AG04449 (cell line): ENCODE results near the gene CTDP1.

Source experiments
- CTCF ChIA-PET: fragments of 350-600 bp; formaldehyde crosslinking; extraction: SDS; loops from one replicate; lab custom pipeline; 2021; ENCODE audit warnings: antibody characterized with exemption; lab: Yijun Ruan, JAX
- POLR2A ChIA-PET: fragments of 400-600, 350-600 bp; formaldehyde crosslinking; extraction: SDS; loops from one replicate; lab custom pipeline; 2020; ENCODE audit warnings: antibody characterized with exemption, inconsistent platforms; lab: Yijun Ruan, JAX
- DNase-seq: peaks from one replicate; pipeline ENCODE4 v3.0.0-alpha.2; 2010; ENCODE audit warnings: low read depth, low spot score
- H3K4me3 ChIP-seq: 2 replicates; pipeline ENCODE4 v1.5.1; 2011; ENCODE audit warnings: low read depth, mild to moderate bottlenecking, control low read depth, low read length
- TF ChIP-seq, protein P1 (sequence below): IDR thresholded peaks from one replicate; pipeline ENCODE4 v1.5.1; 2011; ENCODE audit warnings: mild to moderate bottlenecking, moderate library complexity, low read length, control low read depth, inconsistent platforms; ENCODE audit not compliant: insufficient read depth; ENCODE audit errors: missing control alignments

Gene CTDP1

DNA sequence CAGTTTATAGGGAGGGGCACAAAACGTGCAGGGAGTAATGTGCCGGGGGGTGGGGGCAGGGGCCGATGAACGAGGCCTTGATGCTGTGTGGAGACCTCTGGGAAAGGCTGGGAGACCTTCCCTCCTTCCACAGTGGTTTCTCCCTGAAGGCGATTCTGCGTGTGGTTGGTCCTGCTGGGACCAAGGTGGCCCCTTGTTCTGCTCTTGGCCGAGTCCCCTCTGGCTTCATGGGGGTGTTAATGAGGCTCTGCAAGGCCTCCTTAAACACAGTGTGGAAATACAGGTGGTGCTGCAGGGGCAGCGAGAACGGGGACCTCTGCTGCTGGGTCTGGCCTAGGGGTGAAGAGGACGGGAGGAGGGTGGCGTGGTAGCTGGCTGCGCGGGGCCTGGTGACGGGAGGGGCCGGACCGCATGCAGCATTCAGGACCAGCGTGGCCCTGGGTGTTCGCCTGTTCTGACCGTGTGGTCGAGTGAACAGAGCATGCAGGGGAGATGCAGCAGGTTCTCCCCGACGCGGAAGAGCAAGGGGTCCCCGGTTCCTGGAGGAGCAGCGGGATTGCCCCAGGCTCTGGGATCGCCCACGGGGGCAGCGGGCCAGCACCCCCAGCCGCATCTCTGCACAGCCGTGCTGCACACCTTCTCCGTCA is 76.0 kb downstream of the CTDP1 start:
- TF ChIP-seq, protein P1, sequence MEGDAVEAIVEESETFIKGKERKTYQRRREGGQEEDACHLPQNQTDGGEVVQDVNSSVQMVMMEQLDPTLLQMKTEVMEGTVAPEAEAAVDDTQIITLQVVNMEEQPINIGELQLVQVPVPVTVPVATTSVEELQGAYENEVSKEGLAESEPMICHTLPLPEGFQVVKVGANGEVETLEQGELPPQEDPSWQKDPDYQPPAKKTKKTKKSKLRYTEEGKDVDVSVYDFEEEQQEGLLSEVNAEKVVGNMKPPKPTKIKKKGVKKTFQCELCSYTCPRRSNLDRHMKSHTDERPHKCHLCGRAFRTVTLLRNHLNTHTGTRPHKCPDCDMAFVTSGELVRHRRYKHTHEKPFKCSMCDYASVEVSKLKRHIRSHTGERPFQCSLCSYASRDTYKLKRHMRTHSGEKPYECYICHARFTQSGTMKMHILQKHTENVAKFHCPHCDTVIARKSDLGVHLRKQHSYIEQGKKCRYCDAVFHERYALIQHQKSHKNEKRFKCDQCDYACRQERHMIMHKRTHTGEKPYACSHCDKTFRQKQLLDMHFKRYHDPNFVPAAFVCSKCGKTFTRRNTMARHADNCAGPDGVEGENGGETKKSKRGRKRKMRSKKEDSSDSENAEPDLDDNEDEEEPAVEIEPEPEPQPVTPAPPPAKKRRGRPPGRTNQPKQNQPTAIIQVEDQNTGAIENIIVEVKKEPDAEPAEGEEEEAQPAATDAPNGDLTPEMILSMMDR, result no peak
- CTCF ChIA-PET, result no interaction called here
- POLR2A ChIA-PET, result no interaction called here
- DNase-seq, result no peak
- no peak overlapping the region for H3K4me3 ChIP-seq

DNA sequence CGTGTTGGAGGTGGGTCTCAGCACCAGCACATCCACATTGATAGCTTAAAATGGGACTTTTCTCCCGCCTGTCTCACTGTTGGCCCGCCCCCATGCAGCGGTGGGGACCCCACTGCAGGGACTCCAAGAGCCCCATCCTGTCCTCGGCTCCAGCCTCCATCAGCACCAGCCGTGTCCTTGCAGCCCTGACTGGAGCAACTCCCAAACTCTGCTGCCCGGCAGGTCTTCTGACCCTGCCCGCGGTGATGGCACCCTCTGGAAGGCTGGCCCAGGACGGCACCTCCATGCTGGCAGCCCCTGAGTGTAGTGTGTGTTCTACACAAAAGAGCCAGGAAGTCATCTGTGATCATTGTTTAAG is 76.5 kb downstream of the CTDP1 start:
- no peak overlapping the region for H3K4me3 ChIP-seq
- DNase-seq, result no peak
- CTCF ChIA-PET, result no interaction called here
- TF ChIP-seq, protein P1, result no peak
- POLR2A ChIA-PET, result no interaction called here

DNA sequence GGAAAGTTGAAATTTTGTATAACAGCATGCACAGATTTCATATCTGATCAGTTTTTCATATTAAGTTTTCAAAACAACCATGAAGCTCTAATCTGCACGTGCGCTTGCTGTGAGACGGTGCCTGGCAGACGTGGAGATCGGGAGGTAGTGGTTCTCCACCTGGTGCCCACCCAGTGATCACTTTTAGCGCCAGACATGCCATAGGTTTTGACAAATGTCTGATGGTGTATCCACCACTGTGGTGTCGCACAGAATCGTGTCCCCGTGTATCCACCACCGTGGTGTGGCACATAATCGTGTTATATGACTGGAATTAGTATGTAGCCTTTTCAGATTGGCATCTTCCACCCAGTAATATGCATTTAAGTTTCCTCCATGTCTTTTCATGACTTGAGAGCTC is 77.2 kb downstream of the CTDP1 start:
- ChIA-PET POLR2A (no interaction called here), CTCF (no interaction called here)
- no peak overlapping the region for H3K4me3 ChIP-seq
- TF ChIP-seq, protein P1, result no peak
- no peak for DNase-seq

DNA sequence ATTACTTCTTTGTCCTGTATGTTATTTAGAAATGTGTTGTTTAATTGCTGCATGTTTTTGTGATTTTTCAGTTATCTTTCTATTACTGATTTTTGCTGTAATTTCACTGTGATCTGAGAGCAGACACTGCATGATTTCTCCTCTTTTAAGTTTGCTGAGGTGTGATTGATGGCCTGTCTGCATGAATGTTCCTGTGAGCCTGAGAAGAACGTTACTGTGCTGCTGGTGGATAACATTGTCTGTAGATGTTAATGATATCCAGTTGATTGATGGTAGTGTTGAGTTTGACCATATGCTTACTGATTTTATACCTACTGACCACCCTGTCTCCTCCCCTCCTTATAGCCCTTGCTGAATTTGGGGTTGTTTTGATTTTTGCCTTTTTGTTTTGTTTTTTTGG is 80.7 kb downstream of the CTDP1 start:
- no peak for DNase-seq
- ChIA-PET POLR2A (no interaction called here), CTCF (no interaction called here)
- TF ChIP-seq, protein P1, result no peak
- no peak overlapping the region for H3K4me3 ChIP-seq

DNA sequence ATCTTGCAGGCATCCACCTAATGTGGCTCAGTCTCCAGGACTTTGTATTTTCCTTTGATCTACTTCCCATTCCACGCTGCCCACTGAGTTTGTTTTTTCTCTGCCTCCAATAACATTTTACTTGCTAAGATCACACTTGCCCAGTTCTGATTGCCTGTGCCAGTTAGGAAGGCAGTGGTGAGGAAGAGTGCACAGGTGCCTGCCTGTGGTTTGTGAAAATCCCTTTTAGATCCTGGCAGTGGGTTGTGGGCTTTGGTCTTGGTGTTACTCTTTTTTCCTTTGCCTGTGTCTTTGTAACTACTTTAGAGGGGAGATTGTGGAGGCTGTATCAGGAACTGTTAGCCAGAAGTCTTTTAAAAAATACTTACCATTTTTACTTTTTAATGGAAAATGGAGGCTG is 81.3 kb downstream of the CTDP1 start:
- POLR2A ChIA-PET, result no interaction called here
- DNase-seq, result no peak
- CTCF ChIA-PET, result no interaction called here
- no peak overlapping the region for H3K4me3 ChIP-seq
- TF ChIP-seq, protein P1, result no peak

DNA sequence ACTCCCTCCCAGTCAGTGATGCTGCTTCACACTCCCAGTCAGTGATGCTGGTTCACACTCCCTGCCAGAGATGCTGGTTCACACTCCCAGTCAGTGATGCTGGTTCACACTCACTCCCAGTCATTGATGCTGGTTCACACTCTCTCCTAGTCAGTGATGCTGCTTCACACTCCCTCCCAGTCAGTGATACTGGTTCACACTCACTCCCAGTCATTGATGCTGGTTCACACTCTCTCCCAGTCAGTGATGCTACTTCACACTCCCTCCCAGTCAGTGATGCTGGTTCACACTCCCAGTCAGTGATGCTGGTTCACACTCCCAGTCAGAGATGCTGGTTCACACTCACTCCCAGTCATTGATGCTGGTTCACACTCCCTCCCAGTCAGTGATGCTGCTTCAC is 83.8 kb downstream of the CTDP1 start:
- TF ChIP-seq, protein P1, result no peak
- CTCF ChIA-PET, result no interaction called here
- no peak for DNase-seq
- no peak overlapping the region for H3K4me3 ChIP-seq
- POLR2A ChIA-PET, result no interaction called here
